Neural cell (in vitro differentiated cells): ENCODE data around the gene CABCOCO1. TPM values are rescaled to one million over a fixed set of nuclear protein-coding genes. Genes with fewer than 3 reads are reported as not detected.

ENCODE experiments used
- H2AFZ ChIP-seq: fragments of 200-600, 300-800 bp; sonication (generic), shearing (Covaris generic); 2 replicates; pipeline ENCODE4 v1.6.0; 2014; ENCODE audit warnings: low read depth, mild to moderate bottlenecking, antibody characterized with exemption, low read length, moderate library complexity
- H3F3A ChIP-seq: fragments of 200-600 bp; shearing (Covaris generic); 2 replicates; pipeline ENCODE4 v1.6.1; 2016; ENCODE audit warnings: mild to moderate bottlenecking, moderate library complexity, mixed read lengths, antibody characterized with exemption, low read length; ENCODE audit not compliant: insufficient read depth, poor library complexity, severe bottlenecking
- H3K27ac ChIP-seq: fragments of 200-600, 300-800 bp; sonication (generic), shearing (Covaris generic); 2 replicates; pipeline ENCODE4 v1.5.1; 2014; ENCODE audit warnings: mild to moderate bottlenecking, low read length, moderate library complexity
- H3K27me3 ChIP-seq: fragments of 300-800, 200-600 bp; sonication (generic), shearing (Covaris generic); 2 replicates; pipeline ENCODE4 v1.6.0; 2014; ENCODE audit warnings: mild to moderate bottlenecking, low read depth, low read length, moderate library complexity; ENCODE audit not compliant: insufficient read depth
- H3K36me3 ChIP-seq: fragments of 300-800, 200-600 bp; sonication (generic), shearing (Covaris generic); 2 replicates; pipeline ENCODE4 v1.5.1; 2014; ENCODE audit warnings: mild to moderate bottlenecking, antibody characterized with exemption, low read length, moderate library complexity; ENCODE audit not compliant: insufficient read depth
- H3K4me2 ChIP-seq: fragments of 300-800, 200-600 bp; sonication (generic), shearing (Covaris generic); 2 replicates; pipeline ENCODE4 v1.6.0; 2014; ENCODE audit warnings: mild to moderate bottlenecking, low read length
- H3K4me3 ChIP-seq: fragments of 300-800, 200-600 bp; sonication (generic), shearing (Covaris generic); 2 replicates; pipeline ENCODE4 v1.5.1; 2014; ENCODE audit warnings: mild to moderate bottlenecking, low read length, moderate library complexity
- H3K79me2 ChIP-seq: fragments of 200-600 bp; shearing (Covaris generic); replicated peaks from 2 replicates; pipeline ENCODE4 v1.6.0; 2014; ENCODE audit warnings: mild to moderate bottlenecking, low read length, moderate library complexity; ENCODE audit not compliant: insufficient read depth
- H3K9ac ChIP-seq: fragments of 300-800, 200-600 bp; sonication (generic), shearing (Covaris generic); 2 replicates; pipeline ENCODE4 v1.6.1; 2016; ENCODE audit warnings: mild to moderate bottlenecking, low read length, mixed read lengths
- H3K9me2 ChIP-seq: fragments of 200-600 bp; shearing (Covaris generic); 2 replicates; pipeline ENCODE4 v1.6.1; 2016; ENCODE audit warnings: mild to moderate bottlenecking, low read length, mixed read lengths; ENCODE audit not compliant: insufficient read depth
- H3K9me3 ChIP-seq: fragments of 200-600, 300-800 bp; sonication (generic), shearing (Covaris generic); 2 replicates; pipeline ENCODE4 v1.6.1; 2016; ENCODE audit warnings: mild to moderate bottlenecking, mixed run types, low read length, moderate library complexity, mixed read lengths
- H4K20me1 ChIP-seq: fragments of 200-600 bp; shearing (Covaris generic); 2 replicates; pipeline ENCODE4 v1.6.1; 2016; ENCODE audit warnings: mild to moderate bottlenecking, mixed run types; ENCODE audit not compliant: insufficient read depth
- EP300 ChIP-seq: fragments of 450-650 bp; conservative IDR thresholded peaks from 2 replicates; pipeline ENCODE4 v1.6.1; 2014; ENCODE audit warnings: antibody characterized with exemption, mild to moderate bottlenecking, moderate library complexity; ENCODE audit not compliant: poor library complexity, severe bottlenecking
- MXI1 ChIP-seq: fragments of 450-650 bp; conservative IDR thresholded peaks from 2 replicates; pipeline ENCODE4 v1.6.1; 2014; ENCODE audit warnings: antibody characterized with exemption, mild to moderate bottlenecking; ENCODE audit not compliant: poor library complexity, severe bottlenecking
- POLR2AphosphoS5 ChIP-seq: IDR thresholded peaks from 2 replicates; pipeline ENCODE4 v1.6.1; 2012
- RAD21 ChIP-seq: fragments of 450-650 bp; conservative IDR thresholded peaks from 2 replicates; pipeline ENCODE4 v1.6.1; 2014; ENCODE audit warnings: antibody characterized with exemption, mild to moderate bottlenecking, moderate library complexity
- TAF1 ChIP-seq: IDR thresholded peaks from 2 replicates; pipeline ENCODE4 v1.6.1; 2012; ENCODE audit warnings: low read depth
- polyA plus RNA-seq: library from polyadenylated mRNA; depleted of rRNA; stranded (reverse); fragments of >200 nt; gene quantifications from 2 replicates; pipeline ENCODE4 v1.2.3, GENCODE V29; 2014
- TF ChIP-seq, protein P1 (sequence below): IDR thresholded peaks from 2 replicates; pipeline ENCODE4 v1.6.1; 2012; ENCODE audit warnings: borderline replicate concordance
- TF ChIP-seq, protein P2 (sequence below): fragments of 450-650 bp; IDR thresholded peaks from 2 replicates; pipeline ENCODE4 v1.5.1; 2014; ENCODE audit warnings: antibody characterized with exemption, mild to moderate bottlenecking, moderate library complexity; ENCODE audit not compliant: poor library complexity, severe bottlenecking

CABCOCO1 gene
- polyA plus RNA-seq, 1 donor from 2014 or later = 0.31 TPM

DNA sequence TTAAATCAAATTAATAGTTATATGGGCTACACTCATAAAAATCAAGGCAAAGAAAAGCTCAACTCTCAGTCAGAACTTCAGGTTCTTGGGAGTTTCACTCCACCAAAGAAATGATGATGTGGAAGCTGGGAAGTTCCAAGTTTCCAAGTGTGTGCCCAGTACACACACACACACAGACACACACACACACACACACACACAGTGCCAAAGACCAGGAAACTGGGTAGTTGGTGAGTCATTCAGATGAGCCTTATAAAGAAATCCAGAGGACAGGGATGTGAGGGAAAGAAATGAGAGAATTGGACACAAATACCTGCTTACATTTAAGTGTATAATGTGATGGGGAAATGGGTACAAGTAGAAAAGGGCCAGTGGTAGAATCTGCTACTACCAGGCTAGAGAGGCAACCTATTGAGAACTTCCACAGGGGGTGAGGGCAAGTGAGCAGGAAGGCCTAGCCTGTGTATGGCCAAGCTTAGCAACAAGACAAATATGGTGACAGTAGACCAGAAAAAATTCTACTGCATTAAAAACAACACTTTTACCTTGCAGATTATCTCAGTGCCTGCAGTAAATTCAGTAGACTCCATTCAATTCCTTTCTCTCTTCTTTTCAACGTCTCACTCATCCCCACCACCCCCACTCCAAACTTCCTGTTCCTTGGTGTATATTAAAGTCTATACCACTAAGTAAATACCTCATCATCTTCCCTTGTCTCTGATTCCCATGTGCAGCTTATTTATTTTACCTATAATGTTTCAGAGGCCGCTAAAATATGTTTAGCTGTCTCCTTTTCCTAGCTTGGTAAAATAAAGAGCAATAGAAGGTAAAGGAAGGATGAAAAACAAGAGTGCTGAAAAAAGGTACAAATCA, 95.0 kb downstream of the CABCOCO1 start:
- Histone ChIP-seq H3K9me3 (no peaks in the 10 kb centered on the region), H3F3A (no peaks in the 10 kb centered on the region), H4K20me1 (no peaks in the 10 kb centered on the region), H3K9ac (no peak overlapping the region), H3K4me2 (no peak overlapping the region), H3K36me3 (no peaks in the 10 kb centered on the region), H3K79me2 (no peaks in the 10 kb centered on the region), H3K9me2 (no peaks in the 10 kb centered on the region), H3K27ac (no peak overlapping the region), H2AFZ (no peak overlapping the region), H3K4me3 (no peak overlapping the region), H3K27me3 (no peaks in the 10 kb centered on the region)
- TF ChIP-seq MXI1 (no peak), RAD21 (no peak)
- TF ChIP-seq, protein P1, sequence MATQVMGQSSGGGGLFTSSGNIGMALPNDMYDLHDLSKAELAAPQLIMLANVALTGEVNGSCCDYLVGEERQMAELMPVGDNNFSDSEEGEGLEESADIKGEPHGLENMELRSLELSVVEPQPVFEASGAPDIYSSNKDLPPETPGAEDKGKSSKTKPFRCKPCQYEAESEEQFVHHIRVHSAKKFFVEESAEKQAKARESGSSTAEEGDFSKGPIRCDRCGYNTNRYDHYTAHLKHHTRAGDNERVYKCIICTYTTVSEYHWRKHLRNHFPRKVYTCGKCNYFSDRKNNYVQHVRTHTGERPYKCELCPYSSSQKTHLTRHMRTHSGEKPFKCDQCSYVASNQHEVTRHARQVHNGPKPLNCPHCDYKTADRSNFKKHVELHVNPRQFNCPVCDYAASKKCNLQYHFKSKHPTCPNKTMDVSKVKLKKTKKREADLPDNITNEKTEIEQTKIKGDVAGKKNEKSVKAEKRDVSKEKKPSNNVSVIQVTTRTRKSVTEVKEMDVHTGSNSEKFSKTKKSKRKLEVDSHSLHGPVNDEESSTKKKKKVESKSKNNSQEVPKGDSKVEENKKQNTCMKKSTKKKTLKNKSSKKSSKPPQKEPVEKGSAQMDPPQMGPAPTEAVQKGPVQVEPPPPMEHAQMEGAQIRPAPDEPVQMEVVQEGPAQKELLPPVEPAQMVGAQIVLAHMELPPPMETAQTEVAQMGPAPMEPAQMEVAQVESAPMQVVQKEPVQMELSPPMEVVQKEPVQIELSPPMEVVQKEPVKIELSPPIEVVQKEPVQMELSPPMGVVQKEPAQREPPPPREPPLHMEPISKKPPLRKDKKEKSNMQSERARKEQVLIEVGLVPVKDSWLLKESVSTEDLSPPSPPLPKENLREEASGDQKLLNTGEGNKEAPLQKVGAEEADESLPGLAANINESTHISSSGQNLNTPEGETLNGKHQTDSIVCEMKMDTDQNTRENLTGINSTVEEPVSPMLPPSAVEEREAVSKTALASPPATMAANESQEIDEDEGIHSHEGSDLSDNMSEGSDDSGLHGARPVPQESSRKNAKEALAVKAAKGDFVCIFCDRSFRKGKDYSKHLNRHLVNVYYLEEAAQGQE = no peak

DNA sequence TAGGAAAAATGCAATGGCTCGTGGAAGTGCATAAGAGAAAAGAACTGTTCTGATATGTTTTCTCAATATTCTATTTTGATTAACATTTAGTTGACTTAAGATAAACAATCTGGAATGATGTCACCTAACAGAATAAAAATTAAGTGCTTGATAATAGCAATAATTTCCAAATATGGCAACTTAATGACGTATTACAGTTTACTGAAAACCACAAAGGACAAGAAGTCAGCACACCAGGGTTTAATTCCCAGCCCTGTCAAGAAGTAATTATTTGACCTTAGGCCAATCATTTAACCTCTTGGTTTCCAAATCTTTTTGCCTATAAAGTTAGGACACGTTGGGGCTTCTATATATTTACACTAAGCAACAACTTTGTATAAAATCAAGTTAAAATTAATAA, 95.7 kb downstream of the CABCOCO1 start:
- Histone ChIP-seq H3K4me2 (no peak overlapping the region), H3K9me3 (no peaks in the 10 kb centered on the region), H3K4me3 (no peak overlapping the region), H2AFZ (no peak overlapping the region), H4K20me1 (no peaks in the 10 kb centered on the region), H3K79me2 (no peaks in the 10 kb centered on the region), H3K36me3 (no peaks in the 10 kb centered on the region), H3K9ac (no peak overlapping the region), H3K27me3 (no peaks in the 10 kb centered on the region), H3F3A (no peaks in the 10 kb centered on the region), H3K9me2 (no peaks in the 10 kb centered on the region), H3K27ac (no peak overlapping the region)
- TF ChIP-seq, protein P1 = no peak
- TF ChIP-seq EP300 (no peak), POLR2AphosphoS5 (no peak), TAF1 (no peak)
- TF ChIP-seq, protein P2, sequence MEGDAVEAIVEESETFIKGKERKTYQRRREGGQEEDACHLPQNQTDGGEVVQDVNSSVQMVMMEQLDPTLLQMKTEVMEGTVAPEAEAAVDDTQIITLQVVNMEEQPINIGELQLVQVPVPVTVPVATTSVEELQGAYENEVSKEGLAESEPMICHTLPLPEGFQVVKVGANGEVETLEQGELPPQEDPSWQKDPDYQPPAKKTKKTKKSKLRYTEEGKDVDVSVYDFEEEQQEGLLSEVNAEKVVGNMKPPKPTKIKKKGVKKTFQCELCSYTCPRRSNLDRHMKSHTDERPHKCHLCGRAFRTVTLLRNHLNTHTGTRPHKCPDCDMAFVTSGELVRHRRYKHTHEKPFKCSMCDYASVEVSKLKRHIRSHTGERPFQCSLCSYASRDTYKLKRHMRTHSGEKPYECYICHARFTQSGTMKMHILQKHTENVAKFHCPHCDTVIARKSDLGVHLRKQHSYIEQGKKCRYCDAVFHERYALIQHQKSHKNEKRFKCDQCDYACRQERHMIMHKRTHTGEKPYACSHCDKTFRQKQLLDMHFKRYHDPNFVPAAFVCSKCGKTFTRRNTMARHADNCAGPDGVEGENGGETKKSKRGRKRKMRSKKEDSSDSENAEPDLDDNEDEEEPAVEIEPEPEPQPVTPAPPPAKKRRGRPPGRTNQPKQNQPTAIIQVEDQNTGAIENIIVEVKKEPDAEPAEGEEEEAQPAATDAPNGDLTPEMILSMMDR = no peak
